GM18519 (cell line): Measurements from ENCODE around the gene HOXB5.

Experiments used
- ATAC-seq: cut with Tn5 transposase; IDR thresholded peaks from one replicate; pipeline ENCODE4 v1.9.1; 2021; ENCODE audit warnings: mild to moderate bottlenecking, moderate library complexity; ENCODE audit not compliant: unreplicated experiment, low FRiP score

HOXB5 gene

GRCh38 chr17:48577330-48577945 lies 16.1 kb downstream of the HOXB5 start:
- ATAC-seq, result no peak

DNA sequence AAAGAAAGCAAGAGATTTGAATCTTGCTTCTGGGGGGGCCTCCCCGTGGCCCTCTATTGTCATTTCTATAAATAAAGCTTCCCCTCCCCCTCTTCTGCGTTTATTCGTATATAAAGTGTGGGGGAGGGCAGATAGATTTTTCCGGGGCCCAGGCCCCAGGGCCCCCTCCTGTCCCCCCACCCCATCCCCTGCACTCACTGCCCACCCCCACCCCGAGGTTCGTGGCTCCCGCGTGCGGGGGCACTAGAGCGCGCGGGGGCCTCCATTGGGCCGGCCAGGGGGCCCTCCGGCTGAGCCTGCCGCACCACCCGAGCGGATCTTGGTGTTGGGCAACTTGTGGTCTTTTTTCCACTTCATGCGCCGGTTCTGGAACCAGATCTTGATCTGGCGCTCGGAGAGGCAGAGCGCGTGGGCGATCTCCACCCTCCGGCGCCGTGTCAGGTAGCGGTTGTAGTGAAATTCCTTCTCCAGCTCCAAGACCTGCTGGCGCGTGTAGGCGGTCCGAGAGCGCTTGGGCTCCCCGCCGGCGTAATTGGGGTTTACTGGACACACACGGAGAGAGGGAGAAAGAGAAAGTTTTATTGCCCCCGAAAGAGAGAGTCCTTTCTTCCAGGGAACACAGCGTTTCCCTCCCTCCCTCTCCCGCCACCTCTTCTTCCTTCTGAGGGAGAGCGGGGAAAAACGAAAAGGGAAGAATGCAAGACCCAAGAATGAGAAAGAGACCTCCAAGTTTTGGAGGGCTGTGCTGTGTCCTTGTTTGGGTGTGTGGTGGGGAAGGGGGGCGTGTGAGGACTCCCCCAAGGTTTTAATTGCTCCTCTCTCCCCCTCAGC lies 16.9 kb downstream of the HOXB5 start:
- no peak for ATAC-seq

DNA sequence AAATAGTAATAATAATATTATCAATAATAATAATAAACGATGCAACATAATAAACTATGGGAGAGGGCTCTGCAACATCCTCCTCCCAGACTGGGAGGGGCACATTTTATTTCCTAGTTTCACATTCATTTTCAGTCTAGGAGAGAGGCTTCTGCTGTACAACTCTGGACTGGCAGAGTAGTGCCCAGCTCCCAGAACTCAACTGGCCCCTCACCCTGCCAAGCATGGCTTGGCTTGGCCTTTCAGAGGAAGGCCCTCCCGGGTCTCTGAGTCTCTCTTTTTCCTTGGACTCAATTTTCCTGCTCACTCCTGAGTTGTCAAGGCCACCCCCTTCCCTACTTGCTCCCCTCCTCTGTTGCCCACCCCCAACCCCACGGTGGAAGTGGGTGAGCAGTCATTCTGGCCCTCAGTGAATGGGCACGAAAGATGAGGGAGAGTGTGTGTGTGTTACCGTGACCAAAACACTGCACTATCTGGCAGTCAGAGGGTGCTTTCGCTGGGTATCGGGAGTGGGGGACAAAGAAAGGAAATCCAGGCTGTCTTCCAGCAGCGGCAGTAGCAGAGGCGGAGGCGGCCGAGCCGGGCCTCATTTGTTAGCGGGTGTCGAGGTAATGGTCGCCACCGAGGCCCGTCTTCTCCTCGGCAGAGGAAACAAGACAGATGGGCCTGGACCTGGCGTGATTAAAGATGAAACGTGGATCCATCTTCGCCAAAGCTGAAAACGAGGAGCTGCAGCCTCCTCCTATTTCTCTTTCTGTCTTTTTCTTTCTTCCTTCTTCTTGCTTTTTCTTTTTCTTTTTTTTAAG lies 17.7 kb downstream of the HOXB5 start:
- no peak for ATAC-seq

- no peak for ATAC-seq
Observed at GRCh38 chr17:48575066-48575582, 18.5 kb downstream of the HOXB5 start.

- ATAC-seq, result no peak
Observed at GRCh38 chr17:48574505-48575065, 19.0 kb downstream of the HOXB5 start.

DNA sequence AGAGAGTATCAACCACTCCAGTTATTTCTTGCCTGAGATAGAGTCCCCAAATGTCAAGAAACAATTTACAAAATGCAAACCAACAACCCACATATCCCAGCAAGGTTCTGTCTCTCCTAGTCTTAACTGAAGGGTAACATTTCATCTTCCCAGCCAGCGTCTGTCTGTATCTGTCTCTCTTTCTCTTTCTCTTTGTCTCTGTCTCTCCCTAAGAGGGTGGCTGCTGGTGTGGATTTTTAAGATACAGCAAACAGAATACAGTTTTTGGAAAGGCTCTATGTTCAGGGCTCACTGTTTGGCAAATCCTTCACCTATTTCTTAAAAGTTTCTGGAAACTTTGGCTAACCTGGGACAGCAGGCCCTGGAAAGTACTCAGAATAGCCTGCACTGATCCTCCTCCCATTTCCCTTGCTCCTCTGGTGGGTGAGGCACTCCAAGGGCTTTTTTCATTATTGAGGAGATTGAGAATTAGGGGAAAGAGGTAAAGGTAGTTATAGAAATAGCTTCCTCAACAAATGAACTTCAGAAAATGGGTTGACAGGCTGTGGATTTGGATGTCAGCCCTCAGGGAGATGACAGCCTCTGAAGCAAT lies 21.7 kb downstream of the HOXB5 start:
- no peak for ATAC-seq

DNA sequence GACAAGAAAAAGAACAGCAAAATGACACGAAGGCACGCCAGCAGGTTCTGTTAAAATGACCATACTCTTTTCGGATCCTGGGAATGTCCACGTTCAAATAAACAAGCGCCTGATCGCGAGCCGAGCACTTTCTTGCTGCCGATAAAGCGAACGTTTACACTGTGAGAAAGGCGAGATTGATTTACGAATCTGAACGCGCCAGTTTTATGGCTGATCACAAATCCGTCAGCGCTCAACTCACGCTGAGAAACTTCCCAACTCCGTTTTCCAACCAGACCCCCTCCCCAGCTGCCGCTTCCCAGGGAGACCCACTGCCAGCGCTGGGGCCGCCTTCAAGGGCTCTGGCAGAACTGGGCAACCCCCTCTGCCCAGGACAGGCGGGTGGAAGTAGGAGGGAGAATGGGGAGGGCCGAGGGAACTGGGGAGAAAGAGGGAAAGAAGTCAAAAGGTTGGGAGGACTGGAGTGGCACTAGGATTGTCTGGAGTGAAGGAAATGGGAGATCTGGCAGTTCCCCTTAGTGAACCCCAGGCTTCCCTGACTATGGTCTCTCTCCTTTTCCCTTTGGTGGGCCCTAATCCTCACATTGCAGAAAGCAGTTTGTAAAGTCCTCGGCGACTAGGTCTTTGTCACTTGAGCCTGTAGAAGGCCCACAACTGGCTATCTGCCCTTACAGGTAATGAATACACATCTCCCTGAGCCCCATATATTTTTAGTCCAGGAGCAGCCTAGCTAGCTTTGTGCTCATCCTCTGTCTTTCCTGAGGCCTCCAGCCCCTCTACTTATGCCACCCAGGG lies 22.4 kb downstream of the HOXB5 start:
- no peak for ATAC-seq

- no peak for ATAC-seq
Observed at GRCh38 chr17:48570325-48571023, 23.1 kb downstream of the HOXB5 start.

DNA sequence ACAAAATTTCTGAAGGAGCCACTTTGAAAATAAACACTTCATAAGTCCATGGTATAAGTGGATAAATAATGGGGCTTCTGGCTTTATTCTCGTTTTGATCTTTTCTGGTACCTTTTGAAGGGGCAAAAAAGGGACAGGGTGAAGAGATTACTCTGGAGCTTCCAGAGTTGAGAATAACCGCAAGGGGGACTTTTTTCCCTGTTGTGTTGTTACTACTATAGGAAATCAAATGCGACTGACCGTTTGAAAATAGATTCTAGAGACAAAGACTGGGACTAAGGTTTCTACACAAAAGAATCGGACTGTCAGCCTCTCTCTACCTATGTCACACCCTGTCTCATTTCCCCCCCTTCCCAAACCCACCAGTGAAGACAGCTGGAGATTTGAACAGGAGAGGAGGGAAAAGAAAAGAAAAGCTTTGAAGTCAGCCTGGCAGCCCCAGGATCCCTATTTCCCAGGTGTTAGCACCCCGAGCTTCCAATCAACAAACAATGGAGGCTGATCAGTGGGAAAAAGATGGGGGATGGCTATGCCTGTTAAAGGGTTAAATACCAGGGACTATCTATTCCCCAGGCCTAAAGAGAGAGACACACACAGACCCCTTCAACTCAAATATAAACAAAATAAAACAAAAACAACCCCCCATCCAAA lies 23.8 kb downstream of the HOXB5 start:
- ATAC-seq, result no peak

- no peak for ATAC-seq
Observed at GRCh38 chr17:48569240-48569582, 24.4 kb downstream of the HOXB5 start.

GRCh38 chr17:48568499-48569239 lies 24.9 kb downstream of the HOXB5 start:
- no peak for ATAC-seq

DNA sequence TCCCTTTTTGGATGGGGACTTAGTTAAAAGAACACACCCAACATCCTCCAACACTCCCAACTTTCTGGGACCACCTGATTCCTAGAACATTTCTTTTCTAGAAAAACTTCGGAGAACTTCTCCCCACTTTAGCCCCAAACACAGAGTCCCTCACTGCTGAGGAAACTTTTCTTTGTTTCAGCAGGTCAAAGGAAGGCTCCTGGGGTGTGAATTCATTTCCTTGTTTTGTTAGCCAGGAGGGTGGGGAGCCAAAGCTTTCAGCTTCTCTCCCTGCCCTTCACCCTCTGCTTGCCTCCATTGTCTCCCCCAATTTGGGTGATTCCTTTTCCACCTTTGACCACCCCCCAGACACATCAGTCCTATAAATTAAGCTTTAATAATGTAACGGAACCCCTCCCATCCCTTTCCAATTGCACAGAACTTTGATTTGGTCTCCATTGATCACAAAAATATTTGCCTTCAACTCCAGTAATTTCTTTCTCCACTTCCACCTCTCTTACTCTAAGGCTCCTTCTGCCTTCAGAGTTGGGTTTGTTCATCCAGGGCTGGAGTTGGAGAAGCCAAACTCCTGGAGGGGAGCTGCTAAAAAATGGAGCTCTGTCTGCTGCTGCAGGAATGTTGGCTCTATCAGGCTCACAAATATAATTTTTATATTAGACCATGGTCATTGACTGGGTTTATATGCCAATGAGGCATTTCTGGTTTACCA lies 25.8 kb downstream of the HOXB5 start:
- no peak for ATAC-seq

DNA sequence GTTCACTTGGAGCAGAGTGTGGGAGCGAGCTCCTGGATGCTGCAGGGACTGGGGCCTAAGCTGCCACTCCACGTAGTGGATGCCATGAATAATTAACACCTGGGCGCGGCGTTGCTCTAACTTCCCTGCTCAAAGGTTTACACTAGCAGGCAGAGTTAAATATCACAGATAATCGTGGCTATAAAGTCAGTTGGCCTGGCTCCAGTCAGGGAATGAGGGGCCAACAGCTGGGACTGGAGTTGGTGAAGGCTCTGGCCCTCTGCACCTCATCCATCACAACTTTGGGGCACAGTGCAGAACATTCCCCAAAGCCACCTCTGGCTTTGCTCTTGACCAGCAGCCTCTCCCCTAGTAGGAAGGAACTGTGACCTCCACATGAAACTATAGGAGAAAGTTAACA lies 26.4 kb downstream of the HOXB5 start:
- no peak for ATAC-seq

GRCh38 chr17:48566717-48567116 lies 26.9 kb downstream of the HOXB5 start:
- no peak for ATAC-seq

DNA sequence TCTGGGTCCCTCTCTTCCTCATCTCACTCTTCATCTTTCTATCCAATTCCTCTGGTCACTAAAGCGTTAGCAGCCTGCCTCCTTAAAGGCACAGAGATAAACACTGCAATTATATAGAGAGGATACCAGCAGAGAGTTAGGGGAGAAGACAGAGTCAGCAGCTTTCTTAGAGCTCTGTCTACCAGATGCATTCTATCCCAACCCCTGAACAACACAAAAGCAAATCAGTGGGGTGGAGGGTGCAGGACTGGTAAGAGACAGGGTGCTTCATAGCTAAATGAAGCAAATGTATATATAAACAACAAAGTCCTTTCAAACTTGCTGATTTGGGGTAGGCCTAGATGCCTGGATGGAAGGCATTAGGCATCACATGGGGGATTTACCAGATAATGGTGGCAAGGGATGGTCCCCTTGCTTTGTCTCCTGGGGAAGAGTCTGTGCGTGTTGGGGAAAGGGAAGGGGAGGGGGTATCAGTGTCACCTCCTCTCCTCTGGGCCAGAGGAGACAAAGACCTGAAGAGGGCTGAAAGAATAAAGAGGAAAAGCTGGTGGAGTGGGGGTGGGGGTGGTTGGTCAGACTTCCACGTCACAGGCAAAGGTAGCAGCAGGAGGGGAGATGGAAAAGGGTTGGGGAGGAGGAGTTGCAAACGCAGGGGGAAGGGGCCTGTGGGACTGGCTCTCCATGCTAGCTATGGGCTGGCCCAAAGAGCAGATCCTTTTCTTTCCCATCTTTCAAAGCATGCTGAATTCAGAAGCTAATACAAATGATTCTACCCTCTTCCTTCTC lies 27.5 kb downstream of the HOXB5 start:
- ATAC-seq, result no peak

DNA sequence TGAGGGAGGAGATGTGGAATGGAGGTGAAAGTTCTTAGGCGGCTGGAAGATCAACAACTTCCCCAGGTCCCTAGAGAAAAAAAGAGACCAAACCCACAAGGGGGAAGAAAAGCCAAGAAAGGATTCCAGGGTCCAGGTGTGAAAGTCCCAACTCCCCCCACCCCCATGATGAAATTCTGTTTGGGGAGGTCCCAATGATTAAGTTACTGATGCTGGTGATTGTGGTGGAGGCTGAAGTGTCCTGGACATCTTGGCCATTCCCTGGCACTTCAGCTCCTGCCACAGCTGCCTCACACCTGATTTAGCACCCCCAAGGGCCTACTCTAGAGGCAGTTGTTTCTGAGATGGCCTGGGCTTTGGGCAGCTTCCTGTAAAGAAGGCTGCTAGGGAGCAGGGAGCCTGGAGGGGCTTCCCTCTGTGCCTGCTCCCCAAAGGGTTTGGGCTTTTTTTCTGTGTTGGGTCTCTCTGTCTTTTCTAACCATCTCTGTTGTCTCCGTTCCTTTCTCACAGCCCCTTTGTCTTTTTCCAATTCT lies 28.5 kb downstream of the HOXB5 start:
- ATAC-seq, result no peak
